Measurements from ENCODE around the gene HCRTR1.

The HCRTR1 gene

GRCh38 chr1:31598980-31599379 lies 18.5 kb upstream of the HCRTR1 start:
- DNase-seq (ENCODE audit: low read depth): no peak

- DNase-seq (ENCODE audit: low read depth): no peak
Measured at GRCh38 chr1:31600641-31601040, 16.8 kb upstream of the HCRTR1 start.

GRCh38 chr1:31602081-31602480 lies 15.4 kb upstream of the HCRTR1 start:
- no peak for DNase-seq (ENCODE audit: low read depth)

GRCh38 chr1:31605908-31606427 lies 11.5 kb upstream of the HCRTR1 start:
- no peak for DNase-seq (ENCODE audit: low read depth)

GRCh38 chr1:31607360-31607759 lies 10.1 kb upstream of the HCRTR1 start:
- DNase-seq (ENCODE audit: low read depth): no peak

GRCh38 chr1:31609514-31610118 lies 7.9 kb upstream of the HCRTR1 start:
- DNase-seq (ENCODE audit: low read depth): no peak

- DNase-seq (ENCODE audit: low read depth): no peak
Measured at GRCh38 chr1:31614414-31615005, 3.0 kb upstream of the HCRTR1 start.

- DNase-seq (ENCODE audit: low read depth): no peak
Measured at GRCh38 chr1:31615414-31615813, 2.1 kb upstream of the HCRTR1 start.

- no peak for DNase-seq (ENCODE audit: low read depth)
Measured at GRCh38 chr1:31615939-31616338, 1.6 kb upstream of the HCRTR1 start.

GRCh38 chr1:31617916-31618746 lies 642 bp downstream of the HCRTR1 start:
- DNase-seq (ENCODE audit: low read depth): peak; percentile 18

- DNase-seq (ENCODE audit: low read depth): no peak
Measured at GRCh38 chr1:31618916-31619846, 1.7 kb downstream of the HCRTR1 start.

- DNase-seq (ENCODE audit: low read depth): no peak
Measured at GRCh38 chr1:31620631-31621497, 3.4 kb downstream of the HCRTR1 start.

GRCh38 chr1:31621498-31621820 lies 4.0 kb downstream of the HCRTR1 start:
- DNase-seq (ENCODE audit: low read depth): no peak

GRCh38 chr1:31621847-31622730 lies 4.6 kb downstream of the HCRTR1 start:
- no peak for DNase-seq (ENCODE audit: low read depth)

GRCh38 chr1:31623365-31623764 lies 5.9 kb downstream of the HCRTR1 start:
- DNase-seq (ENCODE audit: low read depth): no peak

- DNase-seq (ENCODE audit: low read depth): no peak
Measured at GRCh38 chr1:31624309-31624708, 6.8 kb downstream of the HCRTR1 start.

- no peak for DNase-seq (ENCODE audit: low read depth)
Measured at GRCh38 chr1:31624731-31625514, 7.4 kb downstream of the HCRTR1 start.

GRCh38 chr1:31625561-31626222 lies 8.2 kb downstream of the HCRTR1 start:
- DNase-seq (ENCODE audit: low read depth): no peak
